NCI-H2196 treated with DMSO at 0.1 percent for 48 hours (cell line): ENCODE measurements around the gene EXD3.

Experiments used
- DNase-seq: peaks from one replicate; lab custom pipeline; 2025; ENCODE audit not compliant: unreplicated experiment; lab: John Stamatoyannopoulos, UW

Gene EXD3

GRCh38 chr9:137433349-137433915 lies 10.5 kb upstream of the EXD3 start:
- DNase-seq: no peak

GRCh38 chr9:137432687-137433348 lies 9.9 kb upstream of the EXD3 start:
- no peak for DNase-seq

DNA sequence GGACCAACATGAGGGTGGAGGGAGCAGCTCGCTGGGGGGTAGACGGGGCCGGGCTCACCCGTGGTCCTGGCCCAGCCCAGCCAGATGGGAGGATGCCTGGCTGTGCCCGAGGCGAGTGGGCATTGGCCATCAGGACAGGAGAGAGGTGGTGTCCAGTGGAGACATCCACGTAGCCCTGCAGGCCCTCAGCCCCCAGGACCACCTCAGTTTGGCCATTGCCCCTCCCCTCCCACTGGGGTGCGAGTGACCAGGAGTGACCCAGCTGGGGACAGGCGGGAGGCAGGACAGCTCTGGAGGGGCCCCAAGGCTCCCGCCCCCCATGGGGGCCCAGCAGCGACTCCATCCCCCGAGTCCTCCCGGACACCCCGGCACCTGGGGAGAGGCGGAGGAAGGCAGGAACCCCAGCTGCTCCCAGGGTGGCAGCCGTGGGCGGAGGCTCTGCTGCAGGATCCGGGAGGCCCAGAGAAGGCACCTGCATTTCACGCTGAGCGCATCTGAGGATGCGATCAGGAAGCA lies 8.5 kb upstream of the EXD3 start:
- no peak for DNase-seq

DNA sequence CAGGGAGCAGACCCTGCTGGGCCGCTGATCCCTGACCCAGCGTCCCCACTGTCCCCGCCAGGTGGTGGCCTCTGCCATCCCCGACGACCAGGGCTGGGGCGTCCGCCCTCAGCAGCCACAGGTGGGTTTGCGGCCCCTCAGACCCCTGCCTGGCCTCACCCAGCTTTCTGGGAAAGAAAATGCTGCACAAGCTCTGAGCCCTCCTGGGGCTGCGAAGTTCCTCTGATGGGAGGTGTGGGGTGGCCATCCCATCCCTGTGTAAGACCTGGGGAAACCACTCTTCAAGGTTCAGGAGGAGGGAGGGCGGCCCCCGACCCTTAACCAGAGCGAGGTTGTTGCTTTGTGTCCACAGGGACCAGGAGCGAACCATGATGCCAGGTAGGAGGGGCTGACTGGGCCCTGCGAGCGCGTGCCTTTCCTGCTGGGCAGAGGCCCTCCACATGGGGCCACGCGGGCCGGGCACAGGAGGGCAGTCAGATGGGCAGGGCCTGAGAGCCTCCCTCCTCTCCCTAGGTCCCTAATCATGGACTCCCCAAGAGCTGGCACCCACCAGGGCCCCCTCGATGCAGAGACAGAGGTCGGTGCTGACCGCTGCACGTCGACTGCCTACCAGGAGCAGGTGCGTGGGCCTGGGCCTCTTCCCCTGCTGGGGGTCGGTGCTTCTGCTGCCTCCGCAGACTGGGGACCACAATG lies 7.9 kb upstream of the EXD3 start:
- DNase-seq: no peak

- DNase-seq: no peak
Measured at GRCh38 chr9:137429974-137430722, 7.2 kb upstream of the EXD3 start.

DNA sequence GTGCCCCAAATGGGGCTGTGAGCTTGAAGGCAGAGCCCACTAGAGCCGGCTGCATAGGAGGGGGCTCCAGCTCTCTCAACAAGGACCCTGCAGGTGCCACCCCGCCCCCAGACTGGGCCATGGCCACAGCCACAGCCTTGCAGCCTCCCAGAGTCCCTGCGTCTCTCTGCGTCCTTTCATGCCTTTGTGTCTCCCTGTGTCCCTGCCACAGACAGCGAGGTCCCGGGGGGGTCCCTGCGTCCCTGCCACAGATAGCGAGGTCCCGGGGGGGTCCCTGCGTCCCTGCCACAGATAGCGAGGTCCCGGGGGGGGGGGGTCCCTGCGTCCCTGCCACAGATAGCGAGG lies 6.6 kb upstream of the EXD3 start:
- no peak for DNase-seq

DNA sequence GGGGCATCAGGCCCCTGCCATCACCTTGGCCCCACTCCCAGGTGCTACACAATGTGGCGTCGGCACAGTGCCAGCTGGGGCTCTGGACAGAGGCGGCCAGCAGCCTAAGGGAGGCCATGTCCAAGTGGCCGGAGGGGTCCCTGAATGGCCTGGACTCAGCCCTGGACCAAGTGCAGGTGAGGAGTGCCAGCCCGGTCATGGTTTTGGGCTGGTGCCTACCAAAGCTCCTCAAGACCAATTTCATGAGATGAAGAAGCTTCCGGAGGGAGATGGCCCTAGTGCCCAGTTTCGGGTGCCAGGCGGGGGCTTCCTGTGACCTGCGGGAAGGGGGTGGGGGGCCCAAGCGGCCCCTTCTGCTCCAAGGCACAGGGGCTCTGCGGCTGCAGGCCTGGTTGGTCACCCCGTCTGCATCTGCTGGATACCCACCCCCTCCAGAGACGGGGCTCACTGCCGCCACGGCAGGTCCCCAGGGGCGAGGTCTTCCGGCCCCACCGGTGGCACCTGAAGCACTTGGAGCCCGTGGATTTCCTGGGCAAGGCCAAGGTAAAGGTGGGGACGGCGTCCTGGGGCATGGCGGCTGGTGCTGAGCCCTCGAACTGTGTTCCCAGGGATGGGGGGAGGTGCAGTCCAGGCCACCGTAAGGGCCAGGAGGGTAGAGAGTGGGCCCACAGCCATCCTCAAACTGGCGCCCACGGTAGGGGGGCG lies 6.0 kb upstream of the EXD3 start:
- DNase-seq: no peak

DNA sequence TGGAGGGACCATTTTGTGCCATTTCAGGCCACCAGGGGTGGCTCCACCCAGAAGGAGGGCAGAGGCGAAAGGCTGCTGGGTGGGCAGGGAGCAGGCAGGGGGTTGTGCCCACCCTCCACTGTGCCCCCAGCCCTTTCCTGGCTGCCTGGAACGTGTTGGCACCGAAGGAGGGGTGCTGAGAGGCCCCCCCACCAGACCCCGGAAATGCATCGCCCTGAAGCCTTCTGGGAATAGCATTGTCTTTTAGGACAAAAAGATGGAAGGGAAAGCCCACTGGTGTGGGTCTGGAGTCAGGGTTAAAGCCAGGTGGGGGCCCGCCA lies 5.3 kb upstream of the EXD3 start:
- no peak for DNase-seq

- no peak for DNase-seq
Measured at GRCh38 chr9:137427454-137428310, 4.7 kb upstream of the EXD3 start.

DNA sequence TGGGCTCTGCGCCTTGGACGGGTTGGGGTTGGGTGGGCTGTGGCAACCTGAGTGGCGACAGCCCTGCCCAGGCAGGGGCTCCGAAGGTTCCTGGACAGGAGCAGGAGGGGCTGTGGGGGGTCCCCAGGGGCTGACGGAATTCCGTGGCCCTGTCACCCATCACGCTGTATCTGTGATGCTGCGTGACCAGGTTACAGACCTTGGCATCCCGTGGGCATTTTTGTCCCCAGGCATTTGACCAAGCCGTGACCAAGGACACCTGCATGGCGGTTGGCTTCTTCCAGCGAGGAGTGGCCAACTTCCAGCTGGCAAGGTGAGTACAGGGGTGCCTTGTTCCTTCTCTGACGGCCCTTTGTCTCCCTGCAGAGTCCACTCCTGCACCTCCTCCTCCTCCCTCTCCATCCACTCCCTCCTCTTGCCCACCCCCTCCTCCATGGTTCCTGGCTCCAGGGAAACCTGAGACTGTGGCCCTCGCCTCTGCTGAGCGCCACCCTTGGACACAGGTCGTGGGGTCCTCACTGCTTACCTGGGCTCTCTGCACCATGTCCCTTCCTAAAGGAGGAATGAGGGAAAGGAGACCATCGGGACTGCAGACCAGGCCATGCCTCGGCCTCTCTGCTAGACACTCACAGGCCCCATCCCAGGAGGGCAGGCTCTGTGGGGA lies 3.2 kb upstream of the EXD3 start:
- DNase-seq: no peak

DNA sequence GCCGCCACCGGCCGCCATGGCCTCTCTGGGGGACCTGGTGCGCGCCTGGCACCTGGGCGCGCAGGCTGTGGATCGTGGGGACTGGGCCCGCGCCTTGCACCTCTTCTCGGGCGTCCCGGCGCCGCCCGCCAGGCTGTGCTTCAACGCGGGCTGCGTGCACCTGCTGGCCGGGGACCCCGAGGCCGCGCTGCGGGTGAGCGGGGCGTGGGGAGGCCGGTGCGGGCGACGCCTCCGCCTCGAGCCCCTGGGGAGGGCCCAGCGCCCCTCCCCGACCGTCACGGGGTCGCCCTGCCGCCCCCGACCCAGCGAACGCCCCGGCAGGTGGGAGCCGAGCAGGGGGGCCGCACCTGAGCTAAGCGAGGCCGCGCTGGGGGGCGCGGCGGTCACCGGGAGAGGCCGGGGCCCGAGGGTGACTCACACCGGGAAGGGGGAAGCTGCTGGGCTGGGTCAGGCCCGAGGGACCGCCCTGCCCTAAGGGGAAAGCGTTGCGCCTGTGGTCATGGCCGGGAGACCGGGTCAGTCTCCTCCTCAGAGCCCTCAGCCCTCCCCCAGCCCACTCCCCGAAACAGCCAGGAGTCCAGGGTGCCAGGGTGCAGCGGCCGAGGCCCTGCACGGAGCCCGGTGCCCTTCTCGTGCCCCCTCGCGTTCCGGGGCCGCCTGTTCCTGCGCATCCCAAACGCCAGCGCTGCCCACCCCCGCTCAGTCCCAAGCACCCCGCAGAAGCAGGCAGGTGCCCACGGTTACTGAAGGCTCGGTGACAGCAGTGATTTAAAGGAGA lies 741 bp upstream of the EXD3 start:
- no peak for DNase-seq

DNA sequence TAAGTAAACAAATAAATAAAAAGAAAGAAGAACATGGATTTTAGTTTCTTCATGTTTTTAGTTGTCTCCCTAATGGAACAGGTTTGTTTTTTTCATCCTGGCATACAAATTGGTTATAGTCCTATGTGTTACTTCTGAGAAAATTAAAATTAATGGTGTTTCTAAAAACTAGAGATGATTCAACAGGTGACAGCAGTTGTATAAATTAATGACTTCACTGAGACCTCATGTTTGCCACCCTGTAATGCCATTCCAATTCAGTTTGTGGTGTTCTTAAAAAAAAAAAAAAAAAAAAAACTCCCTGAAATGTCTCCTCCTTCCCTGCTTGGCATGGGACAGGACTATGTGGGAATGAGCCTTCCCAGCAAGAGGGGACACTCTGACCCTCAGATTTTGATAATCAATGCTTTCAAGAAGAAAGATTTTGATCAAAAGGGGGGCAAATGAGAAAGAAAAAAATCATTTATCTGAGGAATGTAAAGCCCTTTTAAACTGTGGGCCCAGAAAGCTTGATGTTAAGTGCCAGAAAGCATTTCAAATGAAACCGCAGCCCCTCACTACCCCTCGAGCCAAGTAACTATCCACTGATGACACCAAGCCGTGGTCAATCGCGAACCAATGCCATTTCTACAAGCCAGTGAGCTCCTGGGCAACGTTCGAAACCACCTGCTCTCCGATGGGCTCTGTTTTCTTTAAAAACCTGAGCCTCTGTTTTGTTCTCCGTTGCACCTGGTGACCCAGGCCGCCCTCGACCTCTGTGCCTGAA lies 941 bp downstream of the EXD3 start:
- no peak for DNase-seq

GRCh38 chr9:137417161-137418021 lies 5.6 kb downstream of the EXD3 start:
- no peak for DNase-seq

GRCh38 chr9:137416563-137417151 lies 6.3 kb downstream of the EXD3 start:
- DNase-seq: no peak

DNA sequence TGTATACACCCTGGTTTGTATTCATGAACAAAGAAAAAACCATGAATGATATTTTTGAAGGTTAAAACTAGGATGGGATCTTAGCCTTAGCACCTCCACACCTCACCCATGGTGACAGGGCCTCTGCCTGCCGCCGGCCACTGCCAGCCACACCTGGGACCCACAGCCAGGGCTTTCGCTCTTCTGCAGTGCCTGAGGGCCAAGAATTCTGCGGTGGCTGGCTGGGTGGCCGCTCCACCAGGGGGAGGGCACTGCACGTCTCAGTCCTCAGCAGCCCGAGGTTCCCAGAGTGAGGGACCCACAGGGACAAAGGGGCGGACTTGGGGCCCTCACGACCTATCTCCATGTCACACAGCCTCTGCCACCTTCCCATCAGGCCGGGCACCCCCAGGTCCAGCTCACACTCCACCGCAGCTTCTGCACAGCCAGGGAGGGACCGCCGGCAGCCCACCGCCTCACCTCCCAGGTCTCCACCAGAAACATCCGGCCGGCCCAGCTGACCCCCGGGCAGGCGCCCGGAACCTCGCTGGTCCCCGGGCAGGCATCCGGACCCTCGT lies 6.9 kb downstream of the EXD3 start:
- no peak for DNase-seq

GRCh38 chr9:137415451-137415850 lies 7.5 kb downstream of the EXD3 start:
- no peak for DNase-seq

DNA sequence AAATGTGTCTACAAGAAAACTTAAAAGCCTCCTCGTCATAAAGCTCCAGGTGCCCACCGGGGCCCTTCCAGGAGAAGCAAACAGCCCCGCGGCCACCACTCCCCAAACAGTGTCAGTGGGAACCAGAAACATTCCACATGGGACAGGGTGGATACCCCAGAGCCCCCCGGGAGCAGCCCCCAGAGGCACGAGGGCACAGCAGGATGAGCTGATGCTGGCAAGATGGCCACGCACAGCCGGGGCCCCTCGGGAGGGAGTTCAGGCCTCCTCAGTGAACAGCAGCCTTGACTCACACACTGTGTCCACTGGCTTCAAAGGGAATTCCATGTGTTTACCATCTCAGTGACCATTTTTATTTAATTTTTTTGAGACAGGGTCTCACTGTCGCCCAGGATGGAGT lies 10.5 kb downstream of the EXD3 start:
- DNase-seq: no peak
